Measurements from ENCODE around the gene C1QA.

C1QA gene

GRCh38 chr1:22676916-22677583, 40.6 kb downstream of the C1QA start:
- DNase-seq, result no peak

GRCh38 chr1:22677931-22678896, 41.8 kb downstream of the C1QA start:
- no peak for DNase-seq

- DNase-seq, result no peak
Measured at GRCh38 chr1:22680726-22681125, 44.3 kb downstream of the C1QA start.

GRCh38 chr1:22681556-22682276, 45.3 kb downstream of the C1QA start:
- DNase-seq, result no peak

GRCh38 chr1:22683547-22683946, 47.1 kb downstream of the C1QA start:
- DNase-seq, result no peak

- DNase-seq, result no peak
Measured at GRCh38 chr1:22685591-22686059, 49.2 kb downstream of the C1QA start.

- no peak for DNase-seq
Measured at GRCh38 chr1:22687191-22687590, 50.8 kb downstream of the C1QA start.

GRCh38 chr1:22688466-22688865, 52.0 kb downstream of the C1QA start:
- no peak for DNase-seq

Measured in NCI-H510A treated with DMSO at 0.1 percent for 48 hours (cell line).